HFFc6 (cell line): ENCODE results near the gene TBC1D32. TPM values are rescaled to one million over a fixed set of nuclear protein-coding genes. Genes with fewer than 3 reads are reported as not detected.
A peak's percentile ranks its signal among the peaks of the same experiment; 100 is the strongest.

Experiments used
- DNase-seq: peaks from one replicate; pipeline ENCODE4 v3.0.0-alpha.2; 2018
- H3K27ac Mint-ChIP-seq: 2 replicates; pipeline ENCODE4 v1.8.0; 2020; ENCODE audit warnings: mild to moderate bottlenecking, mixed read lengths
- H3K27me3 Mint-ChIP-seq: 2 replicates; pipeline ENCODE4 v1.8.0; 2021; ENCODE audit warnings: mild to moderate bottlenecking, moderate library complexity, mixed read lengths; ENCODE audit not compliant: insufficient read depth
- H3K36me3 Mint-ChIP-seq: 2 replicates; pipeline ENCODE4 v1.8.0; 2021; ENCODE audit warnings: low read depth, mixed read lengths
- H3K4me1 Mint-ChIP-seq: 2 replicates; pipeline ENCODE4 v1.8.0; 2020; ENCODE audit warnings: low read depth, mixed read lengths
- H3K4me3 Mint-ChIP-seq: 2 replicates; pipeline ENCODE4 v1.8.0; 2020; ENCODE audit warnings: mild to moderate bottlenecking, moderate library complexity, mixed read lengths
- H3K9me3 Mint-ChIP-seq: 2 replicates; pipeline ENCODE4 v1.8.0; 2020; ENCODE audit warnings: mild to moderate bottlenecking, mixed read lengths
- total RNA-seq, 6 experiments: library from RNA; stranded (reverse); fragmentation: NEBNext Ultra II Directional; extraction: Animal tissue kit (Norgen Biotek cat#: 25700); gene quantifications; 2 replicates in 1 of 6; 3 replicates in 5 of 6; pipeline ENCODE4 v1.2.3, GENCODE V29; 2021
- TF ChIP-seq, protein P1 (sequence below): fragments of 200-600 bp; sonication (generic); IDR thresholded peaks from 2 replicates; pipeline ENCODE4 v1.5.0; 2021; ENCODE audit warnings: antibody characterized with exemption, mild to moderate bottlenecking

TBC1D32 gene
- total RNA-seq, 6 experiments from 2014 or later: 3.9 to 6.1 (median 4.6) TPM

- Mint-ChIP-seq H3K4me1 (no peaks in the 10 kb centered on the region), H3K27me3 (no peaks in the 10 kb centered on the region), H3K27ac (no peak overlapping the region), H3K36me3 (peaks cover 50% of the 10 kb centered on the region), H3K4me3 (no peak overlapping the region), H3K9me3 (peaks cover 22% of the 10 kb centered on the region)
- TF ChIP-seq, protein P1, sequence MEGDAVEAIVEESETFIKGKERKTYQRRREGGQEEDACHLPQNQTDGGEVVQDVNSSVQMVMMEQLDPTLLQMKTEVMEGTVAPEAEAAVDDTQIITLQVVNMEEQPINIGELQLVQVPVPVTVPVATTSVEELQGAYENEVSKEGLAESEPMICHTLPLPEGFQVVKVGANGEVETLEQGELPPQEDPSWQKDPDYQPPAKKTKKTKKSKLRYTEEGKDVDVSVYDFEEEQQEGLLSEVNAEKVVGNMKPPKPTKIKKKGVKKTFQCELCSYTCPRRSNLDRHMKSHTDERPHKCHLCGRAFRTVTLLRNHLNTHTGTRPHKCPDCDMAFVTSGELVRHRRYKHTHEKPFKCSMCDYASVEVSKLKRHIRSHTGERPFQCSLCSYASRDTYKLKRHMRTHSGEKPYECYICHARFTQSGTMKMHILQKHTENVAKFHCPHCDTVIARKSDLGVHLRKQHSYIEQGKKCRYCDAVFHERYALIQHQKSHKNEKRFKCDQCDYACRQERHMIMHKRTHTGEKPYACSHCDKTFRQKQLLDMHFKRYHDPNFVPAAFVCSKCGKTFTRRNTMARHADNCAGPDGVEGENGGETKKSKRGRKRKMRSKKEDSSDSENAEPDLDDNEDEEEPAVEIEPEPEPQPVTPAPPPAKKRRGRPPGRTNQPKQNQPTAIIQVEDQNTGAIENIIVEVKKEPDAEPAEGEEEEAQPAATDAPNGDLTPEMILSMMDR: no peak
- DNase-seq: no peak
These were observed 70.5 kb downstream of the TBC1D32 start for GRCh38 chr6:121263742-121264141.

GRCh38 chr6:121260651-121261102 lies 73.6 kb downstream of the TBC1D32 start:
- Mint-ChIP-seq H3K9me3 (peaks cover 19% of the 10 kb centered on the region), H3K27ac (no peak overlapping the region), H3K27me3 (no peaks in the 10 kb centered on the region), H3K4me1 (no peaks in the 10 kb centered on the region), H3K4me3 (no peak overlapping the region), H3K36me3 (peaks cover 33% of the 10 kb centered on the region)
- TF ChIP-seq, protein P1: no peak
- no peak for DNase-seq

GRCh38 chr6:121247386-121247785 lies 86.9 kb downstream of the TBC1D32 start:
- Mint-ChIP-seq H3K36me3 (peaks cover 4% of the 10 kb centered on the region), H3K27me3 (peaks cover 1% of the 10 kb centered on the region; the same call in 1 of the 2 replicates), H3K9me3 (no peaks in the 10 kb centered on the region), H3K4me3 (no peak overlapping the region), H3K4me1 (peaks cover 13% of the 10 kb centered on the region), H3K27ac (no peak overlapping the region)
- peak; percentile 39 for DNase-seq
- TF ChIP-seq, protein P1: no peak

DNA sequence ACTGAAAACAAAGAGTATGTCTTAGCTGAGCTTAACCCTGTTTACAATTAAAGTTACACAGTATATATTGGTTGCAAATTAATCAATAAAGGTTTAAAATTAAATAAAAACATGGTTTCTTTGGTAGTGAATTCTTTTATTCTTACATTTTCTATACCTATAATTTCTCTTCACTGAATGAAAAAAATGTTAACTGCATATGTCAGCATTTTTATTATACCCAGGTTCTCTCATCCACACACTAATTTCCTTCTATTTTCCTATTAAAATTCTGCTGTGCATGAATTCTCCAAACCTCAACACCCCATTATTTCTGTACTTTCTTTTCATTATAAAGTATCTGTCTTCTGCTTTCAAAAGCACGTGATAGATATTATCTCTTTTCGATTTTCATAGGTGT lies 91.9 kb downstream of the TBC1D32 start:
- Mint-ChIP-seq H3K27ac (no peak overlapping the region), H3K36me3 (no peaks in the 10 kb centered on the region), H3K9me3 (no peaks in the 10 kb centered on the region), H3K27me3 (no peaks in the 10 kb centered on the region), H3K4me1 (peaks cover 7% of the 10 kb centered on the region), H3K4me3 (no peak overlapping the region)
- DNase-seq: no peak
- TF ChIP-seq, protein P1: no peak

DNA sequence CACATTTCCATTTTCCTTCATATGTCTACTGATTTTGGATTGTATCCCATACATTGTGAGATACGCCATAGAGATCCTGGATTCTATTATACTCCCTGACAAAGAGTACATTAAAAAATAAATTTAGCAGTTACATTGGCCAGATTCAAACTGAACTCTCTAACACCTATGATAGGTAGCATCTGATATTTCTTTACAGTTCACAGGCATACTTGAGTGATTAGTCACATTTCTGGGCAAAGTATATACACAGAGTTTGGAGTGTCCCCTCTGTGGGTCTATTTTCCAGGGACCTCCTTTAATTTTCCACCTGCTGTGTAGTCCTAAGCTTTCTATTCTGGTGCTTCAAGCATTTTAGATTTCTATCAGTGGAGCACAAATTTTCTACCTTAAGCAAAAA lies 96.4 kb downstream of the TBC1D32 start:
- H3K9me3 Mint-ChIP-seq: no peaks in the 10 kb centered on the region
- TF ChIP-seq, protein P1: no peak
- no peaks in the 10 kb centered on the region; the same call in 1 of the 2 replicates for H3K4me1 Mint-ChIP-seq
- no peak overlapping the region for H3K4me3 Mint-ChIP-seq
- DNase-seq: no peak
- H3K27me3 Mint-ChIP-seq: no peaks in the 10 kb centered on the region
- H3K36me3 Mint-ChIP-seq: no peaks in the 10 kb centered on the region; the same call in 1 of the 2 replicates
- H3K27ac Mint-ChIP-seq: no peak overlapping the region

- no peak overlapping the region for H3K27ac Mint-ChIP-seq
- H3K9me3 Mint-ChIP-seq: no peaks in the 10 kb centered on the region
- no peaks in the 10 kb centered on the region; the same call in 1 of the 2 replicates for H3K36me3 Mint-ChIP-seq
- no peak for DNase-seq
- no peaks in the 10 kb centered on the region for H3K27me3 Mint-ChIP-seq
- TF ChIP-seq, protein P1: 0 out of 2 replicates have a peak, but pooled peaks have one; percentile 13
- H3K4me1 Mint-ChIP-seq: no peaks in the 10 kb centered on the region; the same call in 1 of the 2 replicates
- no peak overlapping the region; the same call in 1 of the 2 replicates for H3K4me3 Mint-ChIP-seq
These were observed 97.3 kb downstream of the TBC1D32 start for GRCh38 chr6:121236984-121237383.
